Measurements from ENCODE around the gene GPR18.

DNA sequence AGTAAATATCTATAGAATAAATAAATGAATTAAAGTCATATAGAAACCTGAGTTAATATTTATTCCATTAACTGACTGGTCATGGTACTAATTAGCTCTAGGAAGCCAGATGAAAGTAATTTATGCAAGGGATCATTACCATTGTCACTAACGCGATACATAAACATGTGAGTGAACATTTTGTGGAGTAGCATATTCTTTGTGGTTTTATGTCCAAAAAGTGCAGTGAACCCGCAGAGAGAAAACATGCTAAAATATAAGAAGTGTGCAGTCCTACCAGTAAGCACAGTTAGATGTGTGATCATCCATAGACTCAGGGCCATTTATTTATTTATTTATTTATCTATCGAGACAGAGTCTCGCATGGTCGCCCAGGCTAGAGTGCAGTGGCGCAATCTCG is 47.4 kb upstream of the GPR18 start:
- TF ChIP-seq, protein P1, sequence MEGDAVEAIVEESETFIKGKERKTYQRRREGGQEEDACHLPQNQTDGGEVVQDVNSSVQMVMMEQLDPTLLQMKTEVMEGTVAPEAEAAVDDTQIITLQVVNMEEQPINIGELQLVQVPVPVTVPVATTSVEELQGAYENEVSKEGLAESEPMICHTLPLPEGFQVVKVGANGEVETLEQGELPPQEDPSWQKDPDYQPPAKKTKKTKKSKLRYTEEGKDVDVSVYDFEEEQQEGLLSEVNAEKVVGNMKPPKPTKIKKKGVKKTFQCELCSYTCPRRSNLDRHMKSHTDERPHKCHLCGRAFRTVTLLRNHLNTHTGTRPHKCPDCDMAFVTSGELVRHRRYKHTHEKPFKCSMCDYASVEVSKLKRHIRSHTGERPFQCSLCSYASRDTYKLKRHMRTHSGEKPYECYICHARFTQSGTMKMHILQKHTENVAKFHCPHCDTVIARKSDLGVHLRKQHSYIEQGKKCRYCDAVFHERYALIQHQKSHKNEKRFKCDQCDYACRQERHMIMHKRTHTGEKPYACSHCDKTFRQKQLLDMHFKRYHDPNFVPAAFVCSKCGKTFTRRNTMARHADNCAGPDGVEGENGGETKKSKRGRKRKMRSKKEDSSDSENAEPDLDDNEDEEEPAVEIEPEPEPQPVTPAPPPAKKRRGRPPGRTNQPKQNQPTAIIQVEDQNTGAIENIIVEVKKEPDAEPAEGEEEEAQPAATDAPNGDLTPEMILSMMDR (conservative IDR thresholded peaks at IDR 0.05; ENCODE audit: low read length) = no peak
- TF ChIP-seq EZH2phosphoT487 (IDR thresholded peaks at IDR 0.05; ENCODE audit: borderline replicate concordance, low read depth, low read length) = no peak

Data from OCI-LY7 (cell line).